Retinal pigment epithelial cell (primary cell): ENCODE results near the gene ATRAID.
"Not testable (repeated sequence)": the region's sequence is repeated elsewhere in the genome, so short reads cannot be mapped to it uniquely, and the experiment has no call there.

Experiments used
- DNase-seq: peaks from one replicate; pipeline ENCODE4 v3.0.0-alpha.2; 2010; ENCODE audit warnings: low read depth
- H3K4me3 ChIP-seq: 2 replicates; pipeline ENCODE4 v1.5.1; 2011; ENCODE audit warnings: mild to moderate bottlenecking, low read length, control low read depth, moderate library complexity
- TF ChIP-seq, protein P1 (sequence below): conservative IDR thresholded peaks from 2 replicates; pipeline ENCODE4 v1.5.1; 2011; ENCODE audit warnings: low read depth, low read length, control low read depth, inconsistent platforms

ATRAID gene

DNA sequence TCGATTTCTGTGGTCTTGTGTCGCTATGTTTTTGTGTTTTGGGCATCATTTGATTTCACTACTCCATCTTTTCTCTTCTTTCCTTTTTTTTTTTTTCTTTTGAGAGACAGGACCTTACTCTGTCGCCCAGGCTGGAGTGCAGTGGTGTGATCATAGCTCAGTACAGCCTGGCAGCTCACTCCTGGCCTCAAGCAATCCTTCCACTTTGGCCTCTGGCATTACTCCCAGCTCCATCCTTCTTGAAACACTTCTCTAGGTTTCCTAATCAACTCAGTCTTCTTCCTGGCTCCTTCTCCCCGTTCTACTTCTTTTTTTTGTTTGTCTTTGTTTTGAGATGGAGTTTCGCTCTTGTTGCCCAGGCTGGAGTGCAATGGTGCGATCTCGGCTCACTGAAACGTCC is 36.5 kb upstream of the ATRAID start:
- TF ChIP-seq, protein P1, sequence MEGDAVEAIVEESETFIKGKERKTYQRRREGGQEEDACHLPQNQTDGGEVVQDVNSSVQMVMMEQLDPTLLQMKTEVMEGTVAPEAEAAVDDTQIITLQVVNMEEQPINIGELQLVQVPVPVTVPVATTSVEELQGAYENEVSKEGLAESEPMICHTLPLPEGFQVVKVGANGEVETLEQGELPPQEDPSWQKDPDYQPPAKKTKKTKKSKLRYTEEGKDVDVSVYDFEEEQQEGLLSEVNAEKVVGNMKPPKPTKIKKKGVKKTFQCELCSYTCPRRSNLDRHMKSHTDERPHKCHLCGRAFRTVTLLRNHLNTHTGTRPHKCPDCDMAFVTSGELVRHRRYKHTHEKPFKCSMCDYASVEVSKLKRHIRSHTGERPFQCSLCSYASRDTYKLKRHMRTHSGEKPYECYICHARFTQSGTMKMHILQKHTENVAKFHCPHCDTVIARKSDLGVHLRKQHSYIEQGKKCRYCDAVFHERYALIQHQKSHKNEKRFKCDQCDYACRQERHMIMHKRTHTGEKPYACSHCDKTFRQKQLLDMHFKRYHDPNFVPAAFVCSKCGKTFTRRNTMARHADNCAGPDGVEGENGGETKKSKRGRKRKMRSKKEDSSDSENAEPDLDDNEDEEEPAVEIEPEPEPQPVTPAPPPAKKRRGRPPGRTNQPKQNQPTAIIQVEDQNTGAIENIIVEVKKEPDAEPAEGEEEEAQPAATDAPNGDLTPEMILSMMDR, result no peak
- H3K4me3 ChIP-seq, result no peak overlapping the region
- DNase-seq, result no peak

DNA sequence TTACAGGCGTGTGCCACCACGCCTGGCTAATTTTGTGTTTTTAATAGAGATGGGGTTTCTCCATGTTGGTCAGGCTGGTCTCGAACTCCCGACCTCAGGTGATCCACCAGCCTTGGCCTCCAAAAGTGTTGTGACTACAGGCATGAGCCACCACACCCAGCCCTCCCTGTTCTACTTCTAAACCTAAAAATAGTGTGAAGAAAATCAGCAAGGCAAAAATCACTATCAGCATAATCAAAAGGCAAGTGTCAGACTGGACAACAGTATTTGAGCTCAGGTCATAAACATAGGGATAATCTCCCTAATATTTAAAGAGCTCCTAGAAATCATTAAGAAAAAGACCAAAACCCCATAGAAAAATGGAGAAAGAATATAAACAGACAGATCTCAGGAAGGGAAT is 36.1 kb upstream of the ATRAID start:
- H3K4me3 ChIP-seq, DNase-seq: not testable (repeated sequence)

DNA sequence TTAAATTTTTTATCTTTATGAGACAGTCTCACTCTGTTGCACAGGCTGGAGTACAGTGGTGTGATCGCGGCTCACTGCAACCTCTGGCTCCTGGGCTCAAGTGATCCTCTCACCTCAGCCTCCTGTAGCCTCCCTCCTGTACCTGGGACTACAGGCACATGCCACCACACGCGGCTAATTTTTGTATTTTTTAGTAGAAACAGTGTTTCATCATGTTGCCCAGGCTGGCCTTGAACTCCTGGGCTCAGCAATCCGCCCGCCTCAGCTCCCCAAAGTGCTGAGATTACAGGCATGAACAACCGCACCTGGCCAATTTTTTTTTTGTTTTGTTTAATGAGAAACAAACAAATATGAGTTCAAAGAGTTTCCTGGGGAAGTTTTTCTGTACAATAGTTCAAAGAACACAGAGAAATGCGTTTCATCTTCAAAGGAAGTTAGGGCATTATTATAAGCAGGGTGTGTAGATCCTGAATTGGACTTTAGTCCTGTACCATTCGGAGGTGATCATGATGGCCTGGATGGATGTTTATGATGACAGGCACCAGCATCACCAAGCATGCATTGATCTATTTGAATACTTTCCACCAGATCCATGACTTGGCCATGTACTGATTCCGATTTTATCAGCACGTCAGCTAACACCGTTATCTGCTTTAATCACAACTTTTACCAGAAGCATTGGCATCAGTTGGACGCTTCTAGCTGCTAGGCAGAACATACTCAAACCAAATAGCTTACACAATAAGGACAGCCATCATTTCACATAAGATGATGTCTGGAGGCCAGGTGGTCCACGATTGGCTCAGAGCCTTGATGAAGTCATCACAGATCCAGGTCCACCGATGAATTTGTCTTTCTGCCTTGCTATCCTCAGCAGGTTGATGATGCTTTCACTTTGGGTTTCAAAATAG is 34.1 kb upstream of the ATRAID start:
- TF ChIP-seq, protein P1, result no peak
- DNase-seq, result no peak

DNA sequence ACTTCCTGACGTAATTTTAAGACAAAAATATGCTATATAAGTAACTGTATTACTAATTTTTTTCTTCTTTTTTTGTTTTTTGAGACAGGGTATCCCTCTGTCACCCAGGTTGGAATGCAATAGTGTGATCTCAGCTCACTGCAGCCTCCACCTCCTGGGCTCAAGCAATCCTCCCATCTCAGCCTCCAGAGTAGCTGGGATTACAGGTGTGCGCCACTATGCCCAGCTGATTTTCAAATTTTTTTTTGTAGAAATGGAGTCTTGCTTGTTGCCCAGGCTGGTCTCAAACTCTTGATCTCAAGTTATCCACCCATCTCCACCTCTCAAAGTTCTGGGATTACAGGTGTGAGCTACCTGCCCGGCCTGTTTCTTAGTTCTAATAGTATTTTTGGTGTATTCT is 33.4 kb upstream of the ATRAID start:
- no peak overlapping the region for H3K4me3 ChIP-seq
- DNase-seq, result no peak
- TF ChIP-seq, protein P1, result no peak

More for the DNA sequence above, 34.1 kb upstream of the ATRAID start:
- no peak overlapping the region for H3K4me3 ChIP-seq

DNA sequence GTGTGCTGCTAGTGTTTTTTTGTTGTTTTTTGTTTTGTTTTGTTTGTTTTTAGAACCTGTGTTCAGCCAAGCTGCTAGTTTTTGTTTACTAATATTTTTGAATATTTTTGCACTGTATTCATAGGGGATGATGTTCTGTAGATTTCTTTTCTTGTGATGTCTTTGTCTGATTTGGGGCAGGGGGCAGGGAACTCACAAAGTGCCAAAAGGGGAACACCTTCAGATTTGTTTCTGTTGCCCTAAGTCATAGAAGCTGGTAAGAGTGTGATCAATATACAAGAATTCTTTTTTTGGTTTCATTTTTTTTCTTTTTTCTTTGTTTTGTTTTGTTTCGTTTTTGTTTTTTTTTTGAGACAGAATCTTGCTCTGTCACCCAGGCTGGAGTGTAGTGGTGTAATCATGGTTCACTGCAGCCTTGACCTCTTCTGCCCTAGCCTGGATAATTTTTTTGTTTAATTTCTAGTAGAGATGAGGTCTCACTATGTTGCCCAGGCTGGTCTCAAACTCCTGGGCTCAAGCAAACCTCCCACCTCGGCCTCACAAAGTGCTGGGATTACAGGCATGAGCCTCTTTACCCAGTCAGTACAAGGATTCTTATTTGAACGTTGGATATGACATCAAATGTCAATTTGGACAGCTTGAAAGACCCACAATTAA is 32.4 kb upstream of the ATRAID start:
- no peak overlapping the region for H3K4me3 ChIP-seq
- TF ChIP-seq, protein P1, result no peak

DNA sequence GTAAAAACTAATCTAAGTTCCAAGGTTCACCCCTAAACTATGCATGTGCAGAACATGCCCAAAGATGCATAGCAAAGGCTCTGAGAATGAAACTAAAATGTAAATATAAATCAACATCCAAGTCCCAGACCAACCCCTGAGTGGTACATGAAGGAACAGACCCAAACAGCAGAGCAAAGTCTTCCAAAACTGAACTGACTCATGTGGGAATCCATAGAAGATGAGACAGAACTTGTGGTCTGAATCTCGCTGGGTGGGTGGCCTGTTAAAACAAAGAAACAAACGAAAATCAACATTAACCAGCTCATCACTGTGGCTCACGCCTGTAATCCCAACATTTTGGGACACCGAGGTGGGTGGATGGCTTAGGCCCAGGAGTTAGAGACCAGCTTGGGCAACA is 29.5 kb upstream of the ATRAID start:
- no peak for DNase-seq
- TF ChIP-seq, protein P1, result no peak
- H3K4me3 ChIP-seq, result no peak overlapping the region

More for the DNA sequence above, 32.4 kb upstream of the ATRAID start:
- no peak for DNase-seq

DNA sequence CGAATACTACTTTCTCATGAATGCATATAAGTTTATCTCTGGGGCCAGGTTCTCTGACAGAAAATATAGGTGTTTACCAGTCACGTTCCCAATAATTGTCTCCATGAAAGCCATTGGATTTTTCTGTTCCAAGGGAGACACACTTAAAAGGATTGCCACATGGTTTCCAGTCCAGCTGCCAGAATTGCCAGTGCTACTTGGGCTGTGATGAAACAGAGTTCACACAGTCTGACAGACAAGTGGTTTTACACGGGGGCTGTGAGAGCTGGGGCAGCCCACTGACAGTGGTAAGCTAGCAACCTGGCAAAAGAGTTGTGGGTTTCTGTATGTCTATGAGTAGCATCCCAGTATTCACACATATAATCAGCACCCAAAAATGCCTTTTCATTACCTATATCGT is 27.7 kb upstream of the ATRAID start:
- H3K4me3 ChIP-seq, result no peak overlapping the region
- TF ChIP-seq, protein P1, result no peak
- DNase-seq, result no peak
